GM06990 (cell line): ENCODE data around the gene DRICH1.

Experiments
- DNase-seq: peaks from one replicate; pipeline ENCODE4 v3.0.0-alpha.2; 2011; ENCODE audit not compliant: insufficient read length; ENCODE audit errors: extremely low read depth
- H3K27me3 ChIP-seq: replicated peaks from 2 replicates; pipeline ENCODE4 v1.6.0; 2011; ENCODE audit warnings: low read length; ENCODE audit not compliant: control insufficient read depth, insufficient read depth
- H3K36me3 ChIP-seq: 2 replicates; pipeline ENCODE4 v1.5.1; 2011; ENCODE audit warnings: low read length; ENCODE audit not compliant: control insufficient read depth, insufficient read depth
- H3K4me3 ChIP-seq: replicated peaks from 2 replicates; pipeline ENCODE4 v1.5.1; 2011; ENCODE audit warnings: low read depth, mild to moderate bottlenecking, control low read depth, low read length
- CTCF ChIP-seq: IDR thresholded peaks from 2 replicates; pipeline ENCODE4 v1.5.1; 2011; ENCODE audit warnings: low read length, control low read depth, mild to moderate bottlenecking, inconsistent platforms; ENCODE audit not compliant: insufficient read depth, poor library complexity, severe bottlenecking

The DRICH1 gene

GRCh38 chr22:23571486-23571885 lies 60.6 kb downstream of the DRICH1 start:
- DNase-seq: no peak
- TF ChIP-seq CTCF: no peak
- Histone ChIP-seq H3K4me3 (no peak overlapping the region), H3K36me3 (no peaks in the 10 kb centered on the region), H3K27me3 (peaks cover 2% of the 10 kb centered on the region)

- no peak overlapping the region for H3K4me3 ChIP-seq
- no peak for DNase-seq
- no peak for TF ChIP-seq CTCF
- peaks cover 4% of the 10 kb centered on the region for H3K27me3 ChIP-seq
- H3K36me3 ChIP-seq: no peaks in the 10 kb centered on the region
These were observed 61.4 kb downstream of the DRICH1 start for GRCh38 chr22:23570681-23571080.

GRCh38 chr22:23569716-23570115 lies 62.4 kb downstream of the DRICH1 start:
- no peak overlapping the region for H3K4me3 ChIP-seq
- no peaks in the 10 kb centered on the region for H3K36me3 ChIP-seq
- H3K27me3 ChIP-seq: peaks cover 6% of the 10 kb centered on the region
- DNase-seq: no peak
- TF ChIP-seq CTCF: no peak

GRCh38 chr22:23569291-23569690 lies 62.8 kb downstream of the DRICH1 start:
- peaks cover 6% of the 10 kb centered on the region for H3K27me3 ChIP-seq
- no peak for DNase-seq
- H3K4me3 ChIP-seq: no peak overlapping the region
- H3K36me3 ChIP-seq: no peaks in the 10 kb centered on the region
- no peak for TF ChIP-seq CTCF

- peaks cover 6% of the 10 kb centered on the region for H3K27me3 ChIP-seq
- no peak for DNase-seq
- H3K4me3 ChIP-seq: no peak overlapping the region
- no peak for TF ChIP-seq CTCF
- H3K36me3 ChIP-seq: no peaks in the 10 kb centered on the region
These were observed 65.2 kb downstream of the DRICH1 start for GRCh38 chr22:23566705-23567475.
